Upper lobe of left lung (tissue), 6 donors: ENCODE measurements around the gene TNC. TPM values are rescaled to one million over a fixed set of nuclear protein-coding genes. Genes with fewer than 3 reads are reported as not detected.
A peak's percentile ranks its signal among the peaks of the same experiment; 100 is the strongest.

ENCODE experiments used
- ATAC-seq, 2 donors: fragments of 200-7000 bp; cut with Tn5 transposase; one replicate each; pipeline ENCODE4 v1.9.1; 2022; ENCODE audit warnings: mild to moderate bottlenecking in 2 of 2, moderate library complexity in 2 of 2; ENCODE audit not compliant: low FRiP score in 2 of 2
- DNase-seq, 2 donors: peaks; one replicate each; pipeline ENCODE4 v3.0.0-alpha.2; 2019 to 2020
- H3K27ac ChIP-seq, 4 donors: fragments of 200-600 bp; sonication (generic); one replicate each; pipeline ENCODE4 v1.5.1; 2016 to 2019
- H3K27me3 ChIP-seq, 4 donors: fragments of 200-600 bp; sonication (generic); one replicate each; pipeline ENCODE4 v1.5.1; 2017 to 2019
- H3K36me3 ChIP-seq, 4 donors: fragments of 200-600 bp; sonication (generic); one replicate each; pipeline ENCODE4 v1.5.1; 2016 to 2019
- H3K4me1 ChIP-seq, 4 donors: fragments of 200-600 bp; sonication (generic); one replicate each; pipeline ENCODE4 v1.5.1; 2018 to 2019
- H3K4me3 ChIP-seq, 4 donors: fragments of 200-600 bp; sonication (generic); one replicate each; pipeline ENCODE4 v1.5.1; 2017 to 2019; ENCODE audit warnings: mild to moderate bottlenecking in 2 of 4, moderate library complexity in 1 of 4
- H3K9me3 ChIP-seq, 4 donors: fragments of 200-600 bp; sonication (generic); one replicate each; pipeline ENCODE4 v1.5.1; 2018 to 2019
- CTCF ChIP-seq, 6 experiments: fragments of 450-650 bp in 4 of 6; fragments of 200-600 bp in 2 of 6; sonication (generic) in 2 of 6; IDR thresholded peaks; one replicate each; pipeline ENCODE4 v1.5.1; 2016 to 2019; ENCODE audit warnings: antibody characterized with exemption in 6 of 6
- EP300 ChIP-seq, 4 donors: sonication (generic); formaldehyde crosslinking; IDR thresholded peaks; one replicate each; pipeline ENCODE4 v1.5.1; 2017; ENCODE audit warnings: antibody characterized with exemption in 4 of 4, control low read depth in 2 of 4
- POLR2A ChIP-seq, 4 donors: fragments of 450-650 bp; IDR thresholded peaks; one replicate each; pipeline ENCODE4 v1.5.1; 2016 to 2017; ENCODE audit warnings: antibody characterized with exemption in 4 of 4, mild to moderate bottlenecking in 2 of 4
- POLR2AphosphoS5 ChIP-seq, 2 donors: sonication (generic); formaldehyde crosslinking; IDR thresholded peaks; one replicate each; pipeline ENCODE4 v1.5.1; 2017; ENCODE audit warnings: antibody characterized with exemption in 2 of 2
- WGBS, 2 donors: methylation state at CpG; one replicate each; pipeline ENCODE4 v1.1.5; 2017 to 2018; 5-methylcytosine and 5-hydroxymethylcytosine counted together
- total RNA-seq, 6 donors: library from RNA; depleted of rRNA in 4 of 6; stranded (reverse); fragments of >200 nt in 4 of 6; gene quantifications; one replicate each; pipeline versions ENCODE4 v1.1.0 to v1.2.1, GENCODE V29; 2016 to 2021
- donor health status: DM: no; HTN: no; CAD: no; lungs with moderate emphysema.
- donor health status: DM: no; HTN: yes; CAD: no; lungs with severe emphysema.

Gene TNC
- total RNA-seq, 6 donors from 2014 or later: 7.3 to 53.5 (median 23.8) TPM

GRCh38 chr9:115038178-115038577, 79.8 kb downstream of the TNC start:
- ATAC-seq (no peak), DNase-seq (no peak)
- Histone ChIP-seq H3K4me3 (no peak overlapping the region), H3K36me3 (no peaks in the 10 kb centered on the region), H3K9me3 (no peaks in the 10 kb centered on the region), H3K27ac (no peak overlapping the region), H3K27me3 (no peaks in the 10 kb centered on the region), H3K4me1 (peaks cover 0 to 9% (median 2%) of the 10 kb centered on the region in 4 donors)
- TF ChIP-seq POLR2A (IDR thresholded peaks at IDR 0.05) (no peak), CTCF (IDR thresholded peaks at IDR 0.05) (no peak), EP300 (IDR thresholded peaks at IDR 0.05) (no peak), POLR2AphosphoS5 (IDR thresholded peaks at IDR 0.05) (no peak)
- WGBS, 2 donors: 88 to 89% methylated on average over 2 of the region's 2 CpGs

GRCh38 chr9:115036691-115037090, 81.3 kb downstream of the TNC start:
- ATAC-seq: no peak
- no peaks in the 10 kb centered on the region for H3K36me3 ChIP-seq
- WGBS, 2 donors: 94 to 100% methylated on average over 1 to 2 of the region's 2 CpGs
- no peak for TF ChIP-seq CTCF (IDR thresholded peaks at IDR 0.05)
- no peak for TF ChIP-seq EP300 (IDR thresholded peaks at IDR 0.05)
- TF ChIP-seq POLR2AphosphoS5 (IDR thresholded peaks at IDR 0.05): no peak
- no peak for TF ChIP-seq POLR2A (IDR thresholded peaks at IDR 0.05)
- H3K4me1 ChIP-seq: peaks cover 0 to 9% (median 2%) of the 10 kb centered on the region in 4 donors
- no peak overlapping the region for H3K4me3 ChIP-seq
- H3K27me3 ChIP-seq: no peaks in the 10 kb centered on the region
- no peak overlapping the region for H3K27ac ChIP-seq
- DNase-seq: no peak
- H3K9me3 ChIP-seq: no peaks in the 10 kb centered on the region

- Histone ChIP-seq H3K27ac (no peak overlapping the region), H3K27me3 (no peaks in the 10 kb centered on the region), H3K9me3 (no peaks in the 10 kb centered on the region), H3K36me3 (no peaks in the 10 kb centered on the region), H3K4me1 (peaks cover 0 to 9% (median 2%) of the 10 kb centered on the region in 4 donors), H3K4me3 (no peak overlapping the region)
- TF ChIP-seq POLR2AphosphoS5 (IDR thresholded peaks at IDR 0.05) (no peak), EP300 (IDR thresholded peaks at IDR 0.05) (no peak), CTCF (IDR thresholded peaks at IDR 0.05) (no peak), POLR2A (IDR thresholded peaks at IDR 0.05) (no peak)
- WGBS, 2 donors: 74 to 84% methylated on average over 17 of the region's 17 CpGs
- ATAC-seq (peak in 1 of 2 donors; percentile 90), DNase-seq (no peak)
Measured at GRCh38 chr9:115035841-115036612, 81.9 kb downstream of the TNC start.

GRCh38 chr9:115034801-115035200, 83.2 kb downstream of the TNC start:
- DNase-seq: no peak
- WGBS, 2 donors: 78 to 94% methylated on average over 1 of the region's 1 CpG
- ATAC-seq: peak in 1 of 2 donors; percentile 48
- TF ChIP-seq EP300 (IDR thresholded peaks at IDR 0.05): no peak
- no peak for TF ChIP-seq POLR2AphosphoS5 (IDR thresholded peaks at IDR 0.05)
- no peak for TF ChIP-seq CTCF (IDR thresholded peaks at IDR 0.05)
- TF ChIP-seq POLR2A (IDR thresholded peaks at IDR 0.05): no peak
- Histone ChIP-seq H3K4me1 (peaks cover 0 to 9% (median 2%) of the 10 kb centered on the region in 4 donors), H3K36me3 (no peaks in the 10 kb centered on the region), H3K4me3 (no peak overlapping the region), H3K27me3 (no peaks in the 10 kb centered on the region), H3K27ac (no peak overlapping the region), H3K9me3 (no peaks in the 10 kb centered on the region)

GRCh38 chr9:115033800-115034199, 84.2 kb downstream of the TNC start:
- Histone ChIP-seq H3K9me3 (no peaks in the 10 kb centered on the region), H3K4me1 (peaks cover 0 to 9% (median 2%) of the 10 kb centered on the region in 4 donors), H3K27me3 (no peaks in the 10 kb centered on the region), H3K36me3 (no peaks in the 10 kb centered on the region), H3K27ac (no peak overlapping the region), H3K4me3 (no peak overlapping the region)
- TF ChIP-seq EP300 (IDR thresholded peaks at IDR 0.05): no peak
- no peak for TF ChIP-seq CTCF (IDR thresholded peaks at IDR 0.05)
- no peak for TF ChIP-seq POLR2AphosphoS5 (IDR thresholded peaks at IDR 0.05)
- TF ChIP-seq POLR2A (IDR thresholded peaks at IDR 0.05): no peak
- DNase-seq (no peak), ATAC-seq (no peak)
- WGBS, 2 donors: 96 to 98% methylated on average over 2 of the region's 2 CpGs
